Osteocyte (in vitro differentiated cells): ENCODE results near the gene CASZ1. TPM values are rescaled to one million over a fixed set of nuclear protein-coding genes. Genes with fewer than 3 reads are reported as not detected.

Experiments used
- DNase-seq: peaks from one replicate; pipeline ENCODE4 v3.0.0; 2021; ENCODE audit warnings: mixed read lengths; ENCODE audit not compliant: unreplicated experiment; ENCODE audit errors: extremely low spot score
- H3K27ac Mint-ChIP-seq: one replicate; pipeline ENCODE4 v1.8.0; 2021; ENCODE audit warnings: mild to moderate bottlenecking, mixed read lengths; ENCODE audit not compliant: unreplicated experiment
- H3K27me3 Mint-ChIP-seq: one replicate; pipeline ENCODE4 v1.8.0; 2021; ENCODE audit warnings: mixed read lengths; ENCODE audit not compliant: unreplicated experiment
- H3K36me3 Mint-ChIP-seq: one replicate; pipeline ENCODE4 v1.8.0; 2021; ENCODE audit warnings: mixed read lengths; ENCODE audit not compliant: unreplicated experiment
- H3K4me1 Mint-ChIP-seq: one replicate; pipeline ENCODE4 v1.8.0; 2021; ENCODE audit warnings: mixed read lengths; ENCODE audit not compliant: unreplicated experiment
- H3K4me3 Mint-ChIP-seq: one replicate; pipeline ENCODE4 v1.8.0; 2021; ENCODE audit warnings: mild to moderate bottlenecking, moderate library complexity, mixed read lengths; ENCODE audit not compliant: unreplicated experiment
- H3K9me3 Mint-ChIP-seq: one replicate; pipeline ENCODE4 v1.8.0; 2021; ENCODE audit warnings: mixed read lengths; ENCODE audit not compliant: unreplicated experiment
- CTCF ChIP-seq: fragments of 200-600 bp; sonication (generic); IDR thresholded peaks from 2 replicates; pipeline ENCODE4 v1.5.0; 2021; ENCODE audit warnings: antibody characterized with exemption, mild to moderate bottlenecking, moderate library complexity
- total RNA-seq: library from RNA; stranded (reverse); gene quantifications from 2 replicates; pipeline ENCODE4 v1.2.1, GENCODE V29; 2021

Gene CASZ1
- total RNA-seq, 1 donor from 2014 or later: 1.2 TPM

DNA sequence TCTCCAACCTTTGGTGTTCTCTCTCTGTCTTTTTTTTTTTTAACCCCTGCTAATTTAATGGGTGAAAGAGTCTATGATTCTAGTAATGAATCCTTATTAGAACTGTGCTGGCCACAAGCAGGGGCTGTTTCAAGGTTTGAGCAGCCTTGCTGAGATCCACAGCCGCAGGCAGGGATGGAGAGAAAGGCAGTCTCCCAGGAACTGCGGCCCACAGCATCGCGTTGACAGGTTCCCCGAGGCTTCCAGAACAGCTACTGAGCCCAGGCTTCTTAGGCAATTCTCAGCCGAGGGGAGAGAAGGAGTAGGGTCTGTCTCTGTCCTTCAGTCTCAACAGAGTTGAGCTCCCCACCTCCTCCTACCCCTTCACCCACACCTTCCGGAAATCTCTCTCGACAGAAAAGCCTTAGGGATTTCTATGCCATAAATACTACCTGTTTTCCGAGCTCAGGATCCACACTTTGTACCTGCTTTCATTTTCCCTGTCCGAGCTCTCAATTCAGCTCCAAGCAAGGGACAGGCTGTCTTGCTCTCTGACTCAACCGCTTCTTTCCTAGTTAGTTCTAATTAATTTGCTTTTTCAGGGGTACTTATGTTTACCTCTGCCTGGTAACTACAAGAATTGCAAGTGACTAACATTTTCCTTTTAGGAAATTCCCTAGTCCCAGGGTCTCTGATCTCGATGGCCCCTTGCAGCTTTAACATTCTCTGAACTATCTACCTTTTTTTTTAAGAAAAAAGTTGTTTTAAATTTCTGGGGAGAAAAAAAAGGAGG, 6.7 kb upstream of the CASZ1 start:
- Mint-ChIP-seq H3K4me3 (no peak overlapping the region), H3K27me3 (peaks cover 90% of the 10 kb centered on the region), H3K27ac (no peak overlapping the region), H3K4me1 (no peaks in the 10 kb centered on the region), H3K9me3 (no peaks in the 10 kb centered on the region), H3K36me3 (no peaks in the 10 kb centered on the region)
- no peak for DNase-seq
- TF ChIP-seq CTCF: no peak

- TF ChIP-seq CTCF: no peak
- no peaks in the 10 kb centered on the region for H3K9me3 Mint-ChIP-seq
- H3K27ac Mint-ChIP-seq: no peak overlapping the region
- no peak overlapping the region for H3K4me3 Mint-ChIP-seq
- peaks cover 78% of the 10 kb centered on the region for H3K27me3 Mint-ChIP-seq
- no peaks in the 10 kb centered on the region for H3K36me3 Mint-ChIP-seq
- no peaks in the 10 kb centered on the region for H3K4me1 Mint-ChIP-seq
- no peak for DNase-seq
Measured at GRCh38 chr1:10800778-10801177, 4.3 kb upstream of the CASZ1 start.

- Mint-ChIP-seq H3K4me1 (peaks cover 7% of the 10 kb centered on the region), H3K36me3 (no peaks in the 10 kb centered on the region), H3K9me3 (no peaks in the 10 kb centered on the region), H3K27me3 (peaks cover 77% of the 10 kb centered on the region), H3K4me3 (no peak overlapping the region), H3K27ac (no peak overlapping the region)
- DNase-seq: no peak
- no peak for TF ChIP-seq CTCF
Measured at GRCh38 chr1:10799726-10800125, 3.3 kb upstream of the CASZ1 start.

GRCh38 chr1:10795276-10796021, 997 bp downstream of the CASZ1 start:
- Mint-ChIP-seq H3K36me3 (no peaks in the 10 kb centered on the region), H3K4me1 (peaks cover 20% of the 10 kb centered on the region), H3K4me3 (peak overlapping the region; percentile 78), H3K27me3 (peaks cover 55% of the 10 kb centered on the region), H3K27ac (no peak overlapping the region), H3K9me3 (no peaks in the 10 kb centered on the region)
- no peak for TF ChIP-seq CTCF
- no peak for DNase-seq

GRCh38 chr1:10794724-10795275, 1.6 kb downstream of the CASZ1 start:
- Mint-ChIP-seq H3K9me3 (no peaks in the 10 kb centered on the region), H3K4me1 (peaks cover 20% of the 10 kb centered on the region), H3K4me3 (peak overlapping the region; percentile 78), H3K27ac (no peak overlapping the region), H3K27me3 (peaks cover 48% of the 10 kb centered on the region), H3K36me3 (no peaks in the 10 kb centered on the region)
- no peak for DNase-seq
- no peak for TF ChIP-seq CTCF
